Activated effector memory CD4-positive, alpha-beta T cell treated with Interleukin-2 at 50 U/mL for 16 hours (primary cell): ENCODE results near the gene UPP2.

Experiments used
- DNase-seq: peaks from one replicate; pipeline ENCODE4 v3.0.0-alpha.2; 2020

Gene UPP2

DNA sequence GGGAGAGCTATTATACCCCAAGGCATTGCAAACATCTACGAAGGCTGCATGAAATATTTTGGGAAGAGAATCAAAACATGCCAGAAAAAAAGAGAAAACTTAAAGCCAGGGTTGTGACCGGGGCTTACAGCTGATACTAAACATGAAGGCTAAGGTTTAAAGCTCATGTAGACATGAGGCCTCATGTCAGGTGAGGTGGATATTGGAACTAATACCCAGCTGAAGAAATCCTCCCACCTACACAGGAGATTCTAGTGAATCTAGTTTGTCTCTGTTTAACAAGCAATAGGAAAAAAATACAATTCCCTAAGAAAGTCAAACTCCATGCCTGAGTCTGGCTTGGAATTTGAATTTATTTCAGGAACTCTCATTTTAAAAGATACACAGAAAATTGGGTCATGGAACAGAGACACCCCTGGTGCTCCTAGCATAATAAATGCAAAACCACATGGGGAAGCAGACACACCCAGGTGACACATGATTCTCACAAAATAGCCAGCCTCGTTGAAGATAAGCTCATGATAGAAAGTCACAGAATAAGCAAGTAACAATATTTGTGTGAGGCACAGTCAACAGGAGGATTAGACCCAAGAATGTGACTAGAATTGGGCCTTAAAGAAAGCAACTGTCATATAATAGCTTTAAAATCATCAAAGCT, 42.2 kb downstream of the UPP2 start:
- no peak for DNase-seq

- no peak for DNase-seq
Measured at GRCh38 chr2:158144914-158145625, 43.4 kb downstream of the UPP2 start.

GRCh38 chr2:158153270-158154015, 51.8 kb downstream of the UPP2 start:
- no peak for DNase-seq

DNA sequence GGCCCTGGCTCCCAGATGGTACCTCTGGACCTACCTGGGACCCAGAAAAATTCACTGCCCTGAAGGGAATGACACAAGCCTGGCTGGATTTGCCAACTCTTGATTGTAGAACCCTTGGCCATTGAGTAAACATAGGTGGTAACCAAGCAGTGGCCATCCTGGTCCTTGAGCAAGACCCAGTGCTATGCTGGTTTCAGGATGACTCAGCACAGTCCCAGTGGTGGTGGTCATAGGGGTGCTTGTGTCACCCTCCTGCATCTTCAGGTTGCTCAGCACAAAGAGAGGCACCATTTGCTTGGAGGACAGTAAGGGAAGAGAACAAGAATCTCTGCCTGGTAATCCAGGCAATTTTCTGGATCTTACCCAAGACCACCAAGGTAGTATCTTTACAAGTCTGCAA, 52.9 kb downstream of the UPP2 start:
- no peak for DNase-seq

- no peak for DNase-seq
Measured at GRCh38 chr2:158172719-158173118, 71.0 kb downstream of the UPP2 start.

DNA sequence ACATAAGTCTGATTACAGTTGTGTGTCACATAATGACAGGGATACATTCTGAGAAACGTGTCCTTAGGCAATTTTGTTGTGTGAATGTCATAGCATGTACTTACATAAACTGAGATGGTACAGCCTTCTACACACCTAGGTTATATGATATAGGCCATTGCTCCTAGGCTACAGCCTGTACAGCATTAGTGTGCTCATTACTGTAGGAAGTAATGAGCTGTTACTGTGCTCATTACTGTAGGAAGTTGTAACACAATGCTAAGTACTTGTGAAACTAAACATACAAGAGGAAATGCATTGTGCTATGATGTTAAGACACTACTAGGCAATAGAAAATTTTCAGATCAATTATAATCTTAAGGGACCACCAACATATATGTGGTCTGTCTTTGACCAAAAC, 72.8 kb downstream of the UPP2 start:
- no peak for DNase-seq

GRCh38 chr2:158174956-158175355, 73.3 kb downstream of the UPP2 start:
- DNase-seq, result no peak

GRCh38 chr2:158178646-158179045, 77.0 kb downstream of the UPP2 start:
- DNase-seq, result no peak

GRCh38 chr2:158179660-158180059, 78.0 kb downstream of the UPP2 start:
- no peak for DNase-seq

DNA sequence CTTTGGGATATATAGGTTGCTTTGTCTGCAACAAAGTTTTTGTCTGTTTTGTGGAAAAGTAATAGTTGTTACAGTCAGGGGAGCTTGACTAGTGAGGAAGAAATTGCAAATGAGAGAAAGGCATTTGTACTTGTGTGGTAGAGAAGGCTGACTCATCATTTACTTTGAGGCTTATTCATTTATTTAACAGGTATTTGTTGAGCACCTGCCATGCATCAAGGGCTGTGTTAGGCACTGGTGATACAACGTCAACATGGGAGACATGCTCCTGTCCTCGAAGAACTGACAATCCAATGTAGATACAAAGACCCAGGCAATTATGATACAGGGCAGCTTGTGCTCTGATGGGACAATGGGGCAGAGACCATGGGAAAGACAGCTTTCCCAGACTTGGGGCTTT, 79.5 kb downstream of the UPP2 start:
- DNase-seq, result no peak

DNA sequence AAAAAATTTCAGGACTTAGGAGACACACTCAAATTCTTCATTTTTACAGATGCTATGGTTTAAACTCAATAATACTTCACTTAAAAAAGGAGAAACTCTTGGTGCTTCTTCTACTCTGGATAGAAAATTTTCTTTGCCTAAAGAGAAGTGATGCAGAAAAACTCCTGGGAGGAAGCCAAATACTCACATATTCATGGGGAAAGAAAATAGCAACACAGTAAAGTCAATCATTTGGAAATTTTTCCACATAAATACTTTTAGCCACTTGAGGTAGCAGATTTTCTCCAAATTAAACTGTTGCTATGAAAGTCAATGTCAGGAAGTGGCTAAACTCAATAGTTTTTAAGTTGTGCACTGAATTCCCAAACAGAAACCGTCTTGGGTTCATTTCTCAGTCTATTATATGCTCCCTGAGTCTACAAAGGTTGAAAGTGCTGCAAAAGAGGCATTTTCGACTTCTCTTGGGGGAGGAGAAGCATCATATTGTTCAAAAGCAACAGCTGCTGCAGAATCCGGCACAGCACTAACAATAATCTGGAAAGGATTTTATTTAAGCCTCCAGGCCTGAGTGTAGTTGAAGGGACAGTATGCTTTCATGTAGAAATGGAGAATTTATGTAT, 81.1 kb downstream of the UPP2 start:
- DNase-seq, result no peak

GRCh38 chr2:158184001-158184400, 82.3 kb downstream of the UPP2 start:
- no peak for DNase-seq

DNA sequence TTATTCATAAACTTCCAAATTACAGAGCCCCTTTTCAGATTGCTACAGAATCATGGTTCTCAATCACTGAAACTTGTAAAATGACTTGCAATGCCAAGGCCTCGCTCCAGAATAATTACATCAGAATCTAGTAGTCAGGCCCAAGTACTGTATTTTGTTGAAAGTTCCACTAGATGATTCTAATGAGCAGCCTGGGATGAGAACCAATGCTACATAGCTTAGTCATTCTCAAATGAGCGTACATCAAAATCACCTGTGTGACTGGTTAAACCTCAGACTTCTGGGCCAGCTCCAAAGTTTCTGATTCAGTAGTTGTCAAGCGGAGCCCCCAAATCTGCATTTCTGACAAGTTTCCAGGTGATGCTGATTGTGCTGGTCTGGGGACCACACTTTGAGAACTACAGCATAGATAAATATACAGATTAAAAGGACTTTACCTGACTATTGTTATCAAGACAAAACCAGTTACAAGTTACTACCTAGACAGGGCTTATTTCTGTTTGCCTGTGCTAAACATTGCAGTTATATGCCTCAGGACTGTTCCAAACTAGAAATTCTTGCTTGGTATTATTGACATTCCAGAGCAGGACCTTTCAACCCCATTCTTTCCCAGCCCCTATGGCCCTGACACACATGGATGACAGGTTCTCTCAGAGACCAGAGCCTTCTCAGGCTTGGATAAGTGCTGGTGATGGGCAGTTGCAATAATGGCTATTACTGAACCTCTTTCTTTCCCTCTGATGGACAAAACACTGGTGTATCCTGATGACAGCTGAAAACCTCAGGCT, 83.1 kb downstream of the UPP2 start:
- no peak for DNase-seq
